Mesenchymal stem cell (in vitro differentiated cells and primary cell): ENCODE data around the gene GOLGA3.
A peak's percentile ranks its signal among the peaks of the same experiment; 100 is the strongest.

Experiments
- DNase-seq: peaks from one replicate; pipeline ENCODE4 v3.0.0-alpha.2; 2013
- H2AFZ ChIP-seq: one replicate; pipeline ENCODE4 v1.6.1; 2013; ENCODE audit warnings: low read depth, mild to moderate bottlenecking, control low read depth, inconsistent platforms, low read length, moderate library complexity
- H2AK5ac ChIP-seq: 2 replicates; pipeline ENCODE4 v1.6.1; 2013; ENCODE audit warnings: low read length, moderate library complexity, mild to moderate bottlenecking, inconsistent platforms; ENCODE audit not compliant: severe bottlenecking
- H2BK120ac ChIP-seq: one replicate; pipeline ENCODE4 v1.6.1; 2013; ENCODE audit warnings: low read depth, mild to moderate bottlenecking, inconsistent platforms, low read length, moderate library complexity
- H2BK12ac ChIP-seq, 2 experiments: one replicate each; pipeline ENCODE4 v1.6.1; 2013; ENCODE audit warnings: inconsistent platforms in 2 of 2, low read length in 2 of 2, mild to moderate bottlenecking in 2 of 2, moderate library complexity in 2 of 2, control low read depth in 1 of 2
- H2BK15ac ChIP-seq: one replicate; pipeline ENCODE4 v1.6.1; 2013; ENCODE audit warnings: mild to moderate bottlenecking, low read depth, inconsistent platforms; ENCODE audit not compliant: poor library complexity, severe bottlenecking
- H2BK5ac ChIP-seq: 2 replicates; pipeline ENCODE4 v1.6.1; 2013; ENCODE audit warnings: low read depth, mild to moderate bottlenecking, low read length, control low read depth, inconsistent platforms; ENCODE audit not compliant: poor library complexity, severe bottlenecking
- H3K14ac ChIP-seq, 2 experiments: one replicate each; pipeline ENCODE4 v1.6.1; 2013; ENCODE audit warnings: inconsistent platforms in 2 of 2, low read length in 2 of 2, control low read depth in 1 of 2, mild to moderate bottlenecking in 1 of 2, moderate library complexity in 1 of 2
- H3K18ac ChIP-seq, 2 experiments: one replicate each; pipeline ENCODE4 v1.6.1; 2013; ENCODE audit warnings: inconsistent platforms in 2 of 2, low read length in 2 of 2, control low read depth in 1 of 2, low read depth in 1 of 2, mild to moderate bottlenecking in 1 of 2
- H3K23ac ChIP-seq, 2 experiments: one replicate each; pipeline ENCODE4 v1.6.1; 2013; ENCODE audit warnings: inconsistent platforms in 2 of 2, low read length in 2 of 2, mild to moderate bottlenecking in 2 of 2, moderate library complexity in 2 of 2, control low read depth in 1 of 2
- H3K27ac ChIP-seq: 2 replicates; pipeline ENCODE4 v1.5.1; 2013; ENCODE audit warnings: mild to moderate bottlenecking, moderate library complexity, low read length, control low read depth, inconsistent platforms; ENCODE audit not compliant: poor library complexity, severe bottlenecking
- H3K27me3 ChIP-seq, 2 experiments: 2 replicates each; pipeline versions ENCODE4 v1.6.1 to v1.7.0; 2013; ENCODE audit warnings: low read length in 2 of 2, mild to moderate bottlenecking in 2 of 2, moderate library complexity in 2 of 2, control low read depth in 1 of 2, inconsistent platforms in 1 of 2; ENCODE audit not compliant: control insufficient read depth in 1 of 2, insufficient read depth in 1 of 2
- H3K36me3 ChIP-seq, 2 experiments: 2 replicates each; pipeline versions ENCODE4 v1.6.1 to v1.7.0; 2013; ENCODE audit warnings: low read length in 2 of 2, control low read depth in 1 of 2, inconsistent platforms in 1 of 2, low read depth in 1 of 2, mild to moderate bottlenecking in 1 of 2; ENCODE audit not compliant: insufficient read depth in 2 of 2, control insufficient read depth in 1 of 2
- H3K4ac ChIP-seq, 2 experiments: one replicate each; pipeline ENCODE4 v1.6.1; 2013; ENCODE audit warnings: inconsistent platforms in 2 of 2, low read length in 2 of 2, mild to moderate bottlenecking in 2 of 2, moderate library complexity in 2 of 2, control low read depth in 1 of 2, low read depth in 1 of 2
- H3K4me1 ChIP-seq: 2 replicates; pipeline ENCODE4 v1.6.1; 2013; ENCODE audit warnings: low read depth, low read length, control low read depth; ENCODE audit not compliant: control insufficient read depth, insufficient read depth
- H3K4me2 ChIP-seq: 2 replicates; pipeline ENCODE4 v1.6.1; 2013; ENCODE audit warnings: low read length, mild to moderate bottlenecking, inconsistent platforms; ENCODE audit not compliant: poor library complexity, severe bottlenecking
- H3K4me3 ChIP-seq, 2 experiments: 2 replicates each; pipeline versions ENCODE4 v1.5.1 to v1.7.0; 2013; ENCODE audit warnings: low read length in 2 of 2, mild to moderate bottlenecking in 2 of 2, control low read depth in 1 of 2, low read depth in 1 of 2; ENCODE audit not compliant: insufficient read depth in 1 of 2
- H3K79me1 ChIP-seq: replicated peaks from 2 replicates; pipeline ENCODE4 v1.6.1; 2013; ENCODE audit warnings: mild to moderate bottlenecking, control low read depth, low read length, inconsistent platforms; ENCODE audit not compliant: poor library complexity, severe bottlenecking
- H3K9ac ChIP-seq: 2 replicates; pipeline ENCODE4 v1.7.0; 2013; ENCODE audit warnings: mild to moderate bottlenecking, low read length, moderate library complexity
- H3K9me3 ChIP-seq: 2 replicates; pipeline ENCODE4 v1.7.0; 2013; ENCODE audit warnings: mild to moderate bottlenecking, low read length; ENCODE audit not compliant: control insufficient read depth
- H4K8ac ChIP-seq: one replicate; pipeline ENCODE4 v1.6.1; 2013; ENCODE audit warnings: inconsistent platforms, mild to moderate bottlenecking, low read length, moderate library complexity
- H4K91ac ChIP-seq: one replicate; pipeline ENCODE4 v1.6.1; 2013; ENCODE audit warnings: mild to moderate bottlenecking, low read length, inconsistent platforms
- WGBS: methylation state at CpG from one replicate; pipeline ENCODE4 v1.1.7; 2013; ENCODE audit warnings: mixed read lengths; 5-methylcytosine and 5-hydroxymethylcytosine counted together

The GOLGA3 gene

DNA sequence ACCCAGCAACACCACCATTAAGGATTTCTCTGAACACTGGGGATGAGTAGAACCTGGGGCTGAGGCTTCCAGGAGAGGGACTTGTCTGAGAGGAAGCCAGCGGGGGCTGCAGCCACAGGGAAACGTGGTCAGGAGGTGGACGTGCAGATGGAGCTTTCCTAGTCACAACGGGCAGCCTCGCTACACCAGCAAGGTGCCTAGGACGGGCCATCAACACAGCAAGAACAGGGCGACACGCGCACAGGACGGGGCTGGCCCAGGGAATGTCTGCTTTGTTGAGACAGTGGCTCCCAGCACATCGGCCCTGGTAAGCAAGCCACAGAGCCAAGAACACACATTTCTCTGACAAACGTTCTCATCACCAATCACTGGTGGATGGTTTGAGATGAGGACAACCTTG is 92.3 kb downstream of the GOLGA3 start:
- Histone ChIP-seq H2BK120ac (no peak overlapping the region), H3K9me3 (no peaks in the 10 kb centered on the region), H3K27me3 (no peaks in the 10 kb centered on the region), H2BK15ac (no peak overlapping the region), H2AFZ (no peak overlapping the region), H3K14ac (no peak overlapping the region), H2BK12ac (no peak overlapping the region), H3K4me1 (peaks cover 3% of the 10 kb centered on the region), H3K4me3 (no peak overlapping the region), H4K91ac (no peak overlapping the region), H3K27ac (no peak overlapping the region), H3K18ac (no peak overlapping the region), H4K8ac (no peak overlapping the region), H3K23ac (no peak overlapping the region), H3K36me3 (peaks cover 90 to 94% of the 10 kb centered on the region in 2 experiments), H2BK5ac (no peak overlapping the region), H3K9ac (no peak overlapping the region), H2AK5ac (no peak overlapping the region), H3K4me2 (no peak overlapping the region), H3K4ac (no peak overlapping the region), H3K79me1 (peaks cover 40% of the 10 kb centered on the region)
- no peak for DNase-seq
- WGBS: 94% methylated on average over 12 of the region's 12 CpGs

DNA sequence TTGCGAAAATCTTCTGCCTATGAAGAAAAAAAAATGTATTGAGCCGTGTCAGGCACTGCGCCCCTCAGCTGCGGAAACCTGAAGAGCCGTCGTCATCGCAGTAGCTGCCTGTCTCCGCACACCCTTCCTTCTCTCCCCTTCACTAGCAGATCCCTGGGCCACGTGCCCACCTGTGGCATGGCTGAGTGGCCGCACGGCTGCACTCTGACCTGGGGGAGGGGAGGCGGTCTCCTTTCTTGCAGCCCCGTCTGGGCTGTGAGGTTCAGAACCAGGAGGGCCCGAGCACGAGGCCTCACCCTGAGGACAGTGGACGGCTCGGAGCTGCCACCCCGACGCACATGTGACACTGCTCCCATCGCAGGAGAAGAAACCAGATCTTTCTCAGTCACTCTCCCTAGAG is 93.2 kb downstream of the GOLGA3 start:
- no peak overlapping the region for H3K9ac ChIP-seq
- H2AFZ ChIP-seq: no peak overlapping the region
- H2BK120ac ChIP-seq: no peak overlapping the region
- no peak overlapping the region for H3K4me2 ChIP-seq
- no peak for DNase-seq
- no peak overlapping the region for H2BK15ac ChIP-seq
- peaks cover 3% of the 10 kb centered on the region for H3K4me1 ChIP-seq
- H2BK12ac ChIP-seq: no peak overlapping the region
- H3K36me3 ChIP-seq: peaks cover 90 to 94% of the 10 kb centered on the region in 2 experiments
- no peak overlapping the region for H2BK5ac ChIP-seq
- H2AK5ac ChIP-seq: no peak overlapping the region
- 98% methylated on average over 20 of the region's 20 CpGs for WGBS
- no peak overlapping the region for H4K8ac ChIP-seq
- H4K91ac ChIP-seq: no peak overlapping the region
- H3K4me3 ChIP-seq: no peak overlapping the region
- no peak overlapping the region for H3K14ac ChIP-seq
- peaks cover 40% of the 10 kb centered on the region for H3K79me1 ChIP-seq
- no peaks in the 10 kb centered on the region for H3K9me3 ChIP-seq
- no peak overlapping the region for H3K4ac ChIP-seq
- no peak overlapping the region for H3K18ac ChIP-seq
- H3K27me3 ChIP-seq: no peaks in the 10 kb centered on the region
- no peak overlapping the region for H3K23ac ChIP-seq
- H3K27ac ChIP-seq: no peak overlapping the region

DNA sequence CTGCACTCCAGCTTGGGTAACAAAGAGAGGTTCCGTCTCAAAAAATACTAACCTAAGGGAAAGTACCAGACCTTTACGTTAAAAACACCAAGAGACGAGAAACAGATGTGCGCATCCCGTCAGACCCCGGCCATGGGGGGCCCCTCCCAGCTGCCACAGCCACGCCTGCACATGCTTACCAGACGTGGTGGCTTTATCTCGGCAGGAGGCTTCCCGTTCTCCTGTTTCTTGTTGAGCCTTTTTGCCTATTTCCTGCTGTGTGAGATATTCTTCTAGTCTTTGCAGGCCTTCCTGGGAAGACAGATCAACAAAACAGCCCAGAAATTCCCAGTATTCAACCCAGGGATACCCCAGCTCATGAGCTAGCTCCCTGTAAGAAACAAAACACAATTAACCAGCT is 94.5 kb downstream of the GOLGA3 start:
- no peak overlapping the region for H4K8ac ChIP-seq
- peak overlapping the region; percentile 34 for H3K27ac ChIP-seq
- H4K91ac ChIP-seq: no peak overlapping the region
- H2BK120ac ChIP-seq: no peak overlapping the region
- no peak overlapping the region for H2AFZ ChIP-seq
- H3K23ac ChIP-seq: no peak overlapping the region
- no peak overlapping the region for H2BK12ac ChIP-seq
- H2AK5ac ChIP-seq: no peak overlapping the region
- no peak for DNase-seq
- peaks cover 90 to 91% of the 10 kb centered on the region in 2 experiments for H3K36me3 ChIP-seq
- no peak overlapping the region for H3K14ac ChIP-seq
- H3K9ac ChIP-seq: no peak overlapping the region
- H3K18ac ChIP-seq: no peak overlapping the region
- 84% methylated on average over 10 of the region's 10 CpGs for WGBS
- H3K4me3 ChIP-seq: no peak overlapping the region
- H2BK5ac ChIP-seq: no peak overlapping the region
- no peaks in the 10 kb centered on the region for H3K9me3 ChIP-seq
- peaks cover 3% of the 10 kb centered on the region for H3K4me1 ChIP-seq
- no peak overlapping the region for H3K4ac ChIP-seq
- no peak overlapping the region for H3K4me2 ChIP-seq
- no peak overlapping the region for H2BK15ac ChIP-seq
- H3K27me3 ChIP-seq: no peaks in the 10 kb centered on the region
- H3K79me1 ChIP-seq: peaks cover 32% of the 10 kb centered on the region

DNA sequence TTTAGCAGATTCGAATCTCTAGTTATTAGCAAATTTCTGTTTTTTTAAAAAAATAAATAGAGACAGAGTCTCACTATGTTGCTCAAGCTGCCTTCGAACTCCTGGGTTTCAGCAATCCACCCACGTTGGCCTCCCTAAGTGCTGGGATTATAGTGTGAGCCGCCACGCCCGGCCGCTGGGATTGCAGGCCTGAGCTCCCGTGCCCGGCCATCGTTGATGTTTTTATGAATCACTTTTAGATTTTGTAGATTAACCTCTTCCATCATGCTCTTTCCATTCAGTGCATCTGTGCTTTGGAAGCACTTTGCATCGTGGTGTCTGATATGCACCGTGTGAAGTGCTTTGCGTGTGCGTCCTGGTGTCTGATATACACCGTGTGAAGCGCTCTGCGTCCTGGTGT is 97.1 kb downstream of the GOLGA3 start:
- H3K4me2 ChIP-seq: no peak overlapping the region
- WGBS: 90% methylated on average over 16 of the region's 17 CpGs
- no peak overlapping the region for H2AFZ ChIP-seq
- DNase-seq: no peak
- H3K4me1 ChIP-seq: peaks cover 3% of the 10 kb centered on the region
- H3K27me3 ChIP-seq: no peaks in the 10 kb centered on the region
- H3K27ac ChIP-seq: no peak overlapping the region
- H2BK12ac ChIP-seq: no peak overlapping the region
- peak overlapping the region; percentile 35 for H4K91ac ChIP-seq
- H3K18ac ChIP-seq: no peak overlapping the region
- no peak overlapping the region for H3K14ac ChIP-seq
- no peak overlapping the region for H3K4ac ChIP-seq
- no peak overlapping the region for H2AK5ac ChIP-seq
- H3K79me1 ChIP-seq: peaks cover 35% of the 10 kb centered on the region
- H2BK15ac ChIP-seq: no peak overlapping the region
- no peak overlapping the region for H3K9ac ChIP-seq
- H3K23ac ChIP-seq: no peak overlapping the region
- H2BK5ac ChIP-seq: no peak overlapping the region
- H3K9me3 ChIP-seq: no peaks in the 10 kb centered on the region
- H3K4me3 ChIP-seq: no peak overlapping the region
- peaks cover 91 to 92% of the 10 kb centered on the region in 2 experiments for H3K36me3 ChIP-seq
- H2BK120ac ChIP-seq: no peak overlapping the region
- H4K8ac ChIP-seq: no peak overlapping the region
